HepG2 (cell line): Measurements from ENCODE around the gene CNPY4. TPM values are rescaled to one million over a fixed set of nuclear protein-coding genes. Genes with fewer than 3 reads are reported as not detected.

ENCODE experiments used
- HCFC1 ChIP-seq: fragments of 150-350 bp; IDR thresholded peaks from 2 replicates; pipeline ENCODE4 v1.6.1; 2014; ENCODE audit warnings: low read depth, low read length
- IRF2 ChIP-seq: IDR thresholded peaks from 2 replicates; pipeline ENCODE4 v1.6.1; 2018; ENCODE audit warnings: missing genetic modification reagents, missing compliant biosample characterization
- POLR2G ChIP-seq: fragments of 200-400 bp; formaldehyde crosslinking; IDR thresholded peaks from 2 replicates; pipeline ENCODE4 v1.6.1; 2018; ENCODE audit warnings: mild to moderate bottlenecking, low read depth, low read length, moderate library complexity
- RXRB ChIP-seq: IDR thresholded peaks from 2 replicates; pipeline ENCODE4 v1.6.1; 2016; ENCODE audit warnings: borderline replicate concordance, missing genetic modification reagents, missing compliant biosample characterization
- SOX13 ChIP-seq, 3 experiments: fragments of 450-650 bp in 1 of 3; sonication (generic) in 1 of 3; formaldehyde crosslinking in 1 of 3; IDR thresholded peaks in 2 of 3; conservative IDR thresholded peaks in 1 of 3; 2 replicates each; pipeline versions ENCODE4 v1.5.0 to v1.6.1; 2016 to 2020; ENCODE audit warnings: antibody characterized with exemption in 1 of 3, mild to moderate bottlenecking in 1 of 3, missing compliant biosample characterization in 1 of 3, missing genetic modification reagents in 1 of 3, moderate library complexity in 1 of 3
- SUZ12 ChIP-seq: fragments of 150-350 bp; IDR thresholded peaks from 2 replicates; pipeline ENCODE4 v1.6.1; 2014; ENCODE audit warnings: low read depth, low read length
- ZNF432 ChIP-seq: sonication (generic); formaldehyde crosslinking; IDR thresholded peaks from 2 replicates; pipeline ENCODE4 v1.5.0; 2020; ENCODE audit warnings: missing genetic modification reagents, mild to moderate bottlenecking, borderline replicate concordance
- ZNF451 ChIP-seq: sonication (generic); formaldehyde crosslinking; IDR thresholded peaks from 2 replicates; pipeline ENCODE4 v1.5.0; 2020; ENCODE audit warnings: mild to moderate bottlenecking, missing genetic modification reagents
- polyA plus RNA-seq, 8 experiments: library from polyadenylated mRNA; depleted of rRNA in 3 of 8; stranded (reverse) in 7 of 8; unstranded in 1 of 8; fragments of >200 nt; fragmentation: Illumina TruSeq in 4 of 8; extraction: Trizol in 4 of 8; gene quantifications; 2 replicates each; pipeline versions ENCODE4 v1.2.1 to v1.2.3, GENCODE V29; 2011 to 2016; ENCODE audit warnings: low read depth in 4 of 8, missing spikeins in 1 of 8, mixed read lengths in 1 of 8; ENCODE audit not compliant: insufficient read depth in 1 of 8
- total RNA-seq, 5 experiments: library from RNA; depleted of rRNA; stranded (reverse); fragments of >200 nt; fragmentation: Illumina TruSeq; extraction: Trizol; gene quantifications; 2 replicates each; pipeline ENCODE4 v1.2.3, GENCODE V29; 2016; ENCODE audit warnings: low read depth in 1 of 5
- TF ChIP-seq, protein P1 (sequence below): IDR thresholded peaks from 2 replicates; pipeline ENCODE4 v1.6.1; 2016
- TF ChIP-seq, protein P2 (sequence below): fragments of 450-650 bp; IDR thresholded peaks from 2 replicates; pipeline ENCODE4 v1.6.1; 2016
- TF ChIP-seq, protein P3 (sequence below): fragments of 450-650 bp; IDR thresholded peaks from 2 replicates; pipeline ENCODE4 v1.6.1; 2017; ENCODE audit warnings: mild to moderate bottlenecking
- TF ChIP-seq, protein P4 (sequence below): sonication (generic); formaldehyde crosslinking; IDR thresholded peaks from 2 replicates; pipeline ENCODE4 v1.9.0; 2021; ENCODE audit warnings: missing genetic modification reagents, borderline replicate concordance
- TF ChIP-seq, protein P5 (sequence below): sonication (generic); formaldehyde crosslinking; IDR thresholded peaks from 2 replicates; pipeline ENCODE4 v1.8.0; 2023; ENCODE audit warnings: mild to moderate bottlenecking, missing genetic modification reagents
- TF ChIP-seq, protein P6 (sequence below): sonication (generic); formaldehyde crosslinking; IDR thresholded peaks from 2 replicates; pipeline ENCODE4 v1.9.0; 2021; ENCODE audit warnings: missing genetic modification reagents, borderline replicate concordance
- TF ChIP-seq, protein P7 (sequence below): sonication (generic); formaldehyde crosslinking; IDR thresholded peaks from 2 replicates; pipeline ENCODE4 v1.5.0; 2020; ENCODE audit warnings: mild to moderate bottlenecking, missing genetic modification reagents

Gene CNPY4
- total and polyA plus RNA-seq, 2 of the 13 experiments (the other 11 are each of a cell fraction or from before 2014, with no cell fraction given): 6.2 to 12.7 TPM

DNA sequence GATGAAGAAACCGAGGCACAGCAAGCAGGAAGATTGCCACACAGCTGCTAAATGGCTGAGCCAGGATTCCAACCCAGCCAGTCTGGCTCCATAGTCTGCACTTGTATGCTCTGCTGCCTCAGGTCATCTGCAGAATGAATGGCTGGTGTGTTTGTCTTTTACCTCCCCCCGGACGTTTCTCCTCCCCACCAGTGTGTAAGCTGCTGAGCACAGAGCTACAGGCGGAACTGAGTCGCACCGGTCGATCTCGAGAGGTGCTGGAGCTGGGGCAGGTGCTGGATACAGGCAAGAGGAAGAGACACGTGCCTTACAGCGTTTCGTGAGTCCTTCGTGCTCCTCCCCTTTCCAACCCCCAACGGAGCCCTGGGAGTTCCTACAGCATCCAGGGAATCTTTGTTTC is 2.6 kb downstream of the CNPY4 start (continued):
- TF ChIP-seq, protein P1, sequence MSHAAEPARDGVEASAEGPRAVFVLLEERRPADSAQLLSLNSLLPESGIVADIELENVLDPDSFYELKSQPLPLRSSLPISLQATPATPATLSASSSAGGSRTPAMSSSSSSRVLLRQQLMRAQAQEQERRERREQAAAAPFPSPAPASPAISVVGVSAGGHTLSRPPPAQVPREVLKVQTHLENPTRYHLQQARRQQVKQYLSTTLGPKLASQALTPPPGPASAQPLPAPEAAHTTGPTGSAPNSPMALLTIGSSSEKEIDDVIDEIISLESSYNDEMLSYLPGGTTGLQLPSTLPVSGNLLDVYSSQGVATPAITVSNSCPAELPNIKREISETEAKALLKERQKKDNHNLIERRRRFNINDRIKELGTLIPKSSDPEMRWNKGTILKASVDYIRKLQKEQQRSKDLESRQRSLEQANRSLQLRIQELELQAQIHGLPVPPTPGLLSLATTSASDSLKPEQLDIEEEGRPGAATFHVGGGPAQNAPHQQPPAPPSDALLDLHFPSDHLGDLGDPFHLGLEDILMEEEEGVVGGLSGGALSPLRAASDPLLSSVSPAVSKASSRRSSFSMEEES (CRISPR knock-in tag): no peak
- TF ChIP-seq, protein P2, sequence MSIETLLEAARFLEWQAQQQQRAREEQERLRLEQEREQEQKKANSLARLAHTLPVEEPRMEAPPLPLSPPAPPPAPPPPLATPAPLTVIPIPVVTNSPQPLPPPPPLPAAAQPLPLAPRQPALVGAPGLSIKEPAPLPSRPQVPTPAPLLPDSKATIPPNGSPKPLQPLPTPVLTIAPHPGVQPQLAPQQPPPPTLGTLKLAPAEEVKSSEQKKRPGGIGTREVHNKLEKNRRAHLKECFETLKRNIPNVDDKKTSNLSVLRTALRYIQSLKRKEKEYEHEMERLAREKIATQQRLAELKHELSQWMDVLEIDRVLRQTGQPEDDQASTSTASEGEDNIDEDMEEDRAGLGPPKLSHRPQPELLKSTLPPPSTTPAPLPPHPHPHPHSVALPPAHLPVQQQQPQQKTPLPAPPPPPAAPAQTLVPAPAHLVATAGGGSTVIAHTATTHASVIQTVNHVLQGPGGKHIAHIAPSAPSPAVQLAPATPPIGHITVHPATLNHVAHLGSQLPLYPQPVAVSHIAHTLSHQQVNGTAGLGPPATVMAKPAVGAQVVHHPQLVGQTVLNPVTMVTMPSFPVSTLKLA: 0 out of 2 replicates have a peak, but pooled peaks have one; percentile 9
- TF ChIP-seq, protein P3, sequence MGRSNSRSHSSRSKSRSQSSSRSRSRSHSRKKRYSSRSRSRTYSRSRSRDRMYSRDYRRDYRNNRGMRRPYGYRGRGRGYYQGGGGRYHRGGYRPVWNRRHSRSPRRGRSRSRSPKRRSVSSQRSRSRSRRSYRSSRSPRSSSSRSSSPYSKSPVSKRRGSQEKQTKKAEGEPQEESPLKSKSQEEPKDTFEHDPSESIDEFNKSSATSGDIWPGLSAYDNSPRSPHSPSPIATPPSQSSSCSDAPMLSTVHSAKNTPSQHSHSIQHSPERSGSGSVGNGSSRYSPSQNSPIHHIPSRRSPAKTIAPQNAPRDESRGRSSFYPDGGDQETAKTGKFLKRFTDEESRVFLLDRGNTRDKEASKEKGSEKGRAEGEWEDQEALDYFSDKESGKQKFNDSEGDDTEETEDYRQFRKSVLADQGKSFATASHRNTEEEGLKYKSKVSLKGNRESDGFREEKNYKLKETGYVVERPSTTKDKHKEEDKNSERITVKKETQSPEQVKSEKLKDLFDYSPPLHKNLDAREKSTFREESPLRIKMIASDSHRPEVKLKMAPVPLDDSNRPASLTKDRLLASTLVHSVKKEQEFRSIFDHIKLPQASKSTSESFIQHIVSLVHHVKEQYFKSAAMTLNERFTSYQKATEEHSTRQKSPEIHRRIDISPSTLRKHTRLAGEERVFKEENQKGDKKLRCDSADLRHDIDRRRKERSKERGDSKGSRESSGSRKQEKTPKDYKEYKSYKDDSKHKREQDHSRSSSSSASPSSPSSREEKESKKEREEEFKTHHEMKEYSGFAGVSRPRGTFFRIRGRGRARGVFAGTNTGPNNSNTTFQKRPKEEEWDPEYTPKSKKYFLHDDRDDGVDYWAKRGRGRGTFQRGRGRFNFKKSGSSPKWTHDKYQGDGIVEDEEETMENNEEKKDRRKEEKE: no peak
- TF ChIP-seq SUZ12: no peak
- no peak for TF ChIP-seq ZNF451
- 0 out of 2 replicates have a peak, but pooled peaks have one; percentile 19 for TF ChIP-seq RXRB (CRISPR knock-in tag)
- TF ChIP-seq, protein P4, sequence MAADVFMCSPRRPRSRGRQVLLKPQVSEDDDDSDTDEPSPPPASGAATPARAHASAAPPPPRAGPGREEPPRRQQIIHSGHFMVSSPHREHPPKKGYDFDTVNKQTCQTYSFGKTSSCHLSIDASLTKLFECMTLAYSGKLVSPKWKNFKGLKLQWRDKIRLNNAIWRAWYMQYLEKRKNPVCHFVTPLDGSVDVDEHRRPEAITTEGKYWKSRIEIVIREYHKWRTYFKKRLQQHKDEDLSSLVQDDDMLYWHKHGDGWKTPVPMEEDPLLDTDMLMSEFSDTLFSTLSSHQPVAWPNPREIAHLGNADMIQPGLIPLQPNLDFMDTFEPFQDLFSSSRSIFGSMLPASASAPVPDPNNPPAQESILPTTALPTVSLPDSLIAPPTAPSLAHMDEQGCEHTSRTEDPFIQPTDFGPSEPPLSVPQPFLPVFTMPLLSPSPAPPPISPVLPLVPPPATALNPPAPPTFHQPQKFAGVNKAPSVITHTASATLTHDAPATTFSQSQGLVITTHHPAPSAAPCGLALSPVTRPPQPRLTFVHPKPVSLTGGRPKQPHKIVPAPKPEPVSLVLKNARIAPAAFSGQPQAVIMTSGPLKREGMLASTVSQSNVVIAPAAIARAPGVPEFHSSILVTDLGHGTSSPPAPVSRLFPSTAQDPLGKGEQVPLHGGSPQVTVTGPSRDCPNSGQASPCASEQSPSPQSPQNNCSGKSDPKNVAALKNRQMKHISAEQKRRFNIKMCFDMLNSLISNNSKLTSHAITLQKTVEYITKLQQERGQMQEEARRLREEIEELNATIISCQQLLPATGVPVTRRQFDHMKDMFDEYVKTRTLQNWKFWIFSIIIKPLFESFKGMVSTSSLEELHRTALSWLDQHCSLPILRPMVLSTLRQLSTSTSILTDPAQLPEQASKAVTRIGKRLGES (CRISPR knock-in tag): no peak
- TF ChIP-seq, protein P5, sequence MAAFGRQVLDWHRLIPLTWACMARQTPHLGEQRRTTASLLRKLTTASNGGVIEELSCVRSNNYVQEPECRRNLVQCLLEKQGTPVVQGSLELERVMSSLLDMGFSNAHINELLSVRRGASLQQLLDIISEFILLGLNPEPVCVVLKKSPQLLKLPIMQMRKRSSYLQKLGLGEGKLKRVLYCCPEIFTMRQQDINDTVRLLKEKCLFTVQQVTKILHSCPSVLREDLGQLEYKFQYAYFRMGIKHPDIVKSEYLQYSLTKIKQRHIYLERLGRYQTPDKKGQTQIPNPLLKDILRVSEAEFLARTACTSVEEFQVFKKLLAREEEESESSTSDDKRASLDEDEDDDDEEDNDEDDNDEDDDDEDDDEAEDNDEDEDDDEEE: no peak
- no peak for TF ChIP-seq HCFC1
- TF ChIP-seq POLR2G: peak; percentile 56; the same call in 1 of the 2 replicates
- TF ChIP-seq SOX13 (IDR thresholded peaks at IDR 0.05): no peak
- TF ChIP-seq SOX13 (CRISPR knock-in tag; conservative IDR thresholded peaks at IDR 0.05 in 1 of 2, IDR thresholded peaks at IDR 0.05 in 1 of 2): peak in 1 of 2 experiments; percentile 48; a peak in 1 of 4 replicates
- no peak for TF ChIP-seq ZNF432
- TF ChIP-seq, protein P6, sequence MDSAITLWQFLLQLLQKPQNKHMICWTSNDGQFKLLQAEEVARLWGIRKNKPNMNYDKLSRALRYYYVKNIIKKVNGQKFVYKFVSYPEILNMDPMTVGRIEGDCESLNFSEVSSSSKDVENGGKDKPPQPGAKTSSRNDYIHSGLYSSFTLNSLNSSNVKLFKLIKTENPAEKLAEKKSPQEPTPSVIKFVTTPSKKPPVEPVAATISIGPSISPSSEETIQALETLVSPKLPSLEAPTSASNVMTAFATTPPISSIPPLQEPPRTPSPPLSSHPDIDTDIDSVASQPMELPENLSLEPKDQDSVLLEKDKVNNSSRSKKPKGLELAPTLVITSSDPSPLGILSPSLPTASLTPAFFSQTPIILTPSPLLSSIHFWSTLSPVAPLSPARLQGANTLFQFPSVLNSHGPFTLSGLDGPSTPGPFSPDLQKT: no peak
- peak; percentile 55; the same call in 1 of the 2 replicates for TF ChIP-seq IRF2 (CRISPR knock-in tag)
- TF ChIP-seq, protein P7, sequence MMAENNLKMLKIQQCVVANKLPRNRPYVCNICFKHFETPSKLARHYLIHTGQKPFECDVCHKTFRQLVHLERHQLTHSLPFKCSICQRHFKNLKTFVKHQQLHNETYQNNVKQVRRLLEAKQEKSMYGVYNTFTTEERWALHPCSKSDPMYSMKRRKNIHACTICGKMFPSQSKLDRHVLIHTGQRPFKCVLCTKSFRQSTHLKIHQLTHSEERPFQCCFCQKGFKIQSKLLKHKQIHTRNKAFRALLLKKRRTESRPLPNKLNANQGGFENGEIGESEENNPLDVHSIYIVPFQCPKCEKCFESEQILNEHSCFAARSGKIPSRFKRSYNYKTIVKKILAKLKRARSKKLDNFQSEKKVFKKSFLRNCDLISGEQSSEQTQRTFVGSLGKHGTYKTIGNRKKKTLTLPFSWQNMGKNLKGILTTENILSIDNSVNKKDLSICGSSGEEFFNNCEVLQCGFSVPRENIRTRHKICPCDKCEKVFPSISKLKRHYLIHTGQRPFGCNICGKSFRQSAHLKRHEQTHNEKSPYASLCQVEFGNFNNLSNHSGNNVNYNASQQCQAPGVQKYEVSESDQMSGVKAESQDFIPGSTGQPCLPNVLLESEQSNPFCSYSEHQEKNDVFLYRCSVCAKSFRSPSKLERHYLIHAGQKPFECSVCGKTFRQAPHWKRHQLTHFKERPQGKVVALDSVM: 0 out of 2 replicates have a peak, but pooled peaks have one; percentile 13
